Testis (tissue), 3 donors: ENCODE measurements around the gene SLC24A5. TPM values are rescaled to one million over a fixed set of nuclear protein-coding genes. Genes with fewer than 3 reads are reported as not detected.

ENCODE experiments used
- DNase-seq: peaks from one replicate; pipeline ENCODE4 v3.0.0-alpha.2; 2019
- H3K27ac ChIP-seq, 2 donors: fragments of 200-600 bp; sonication (generic); one replicate each; pipeline ENCODE4 v1.5.1; 2019
- H3K27me3 ChIP-seq: fragments of 200-600 bp; sonication (generic); one replicate; pipeline ENCODE4 v1.5.1; 2019
- H3K36me3 ChIP-seq: fragments of 200-600 bp; sonication (generic); one replicate; pipeline ENCODE4 v1.5.1; 2017; ENCODE audit warnings: low read depth; ENCODE audit errors: missing control alignments
- H3K4me1 ChIP-seq: fragments of 200-600 bp; sonication (generic); one replicate; pipeline ENCODE4 v1.5.1; 2019
- H3K4me3 ChIP-seq, 2 donors: fragments of 200-600 bp; sonication (generic); one replicate each; pipeline ENCODE4 v1.5.1; 2017 to 2019
- H3K9me3 ChIP-seq: fragments of 200-600 bp; sonication (generic); one replicate; pipeline ENCODE4 v1.5.1; 2017
- CTCF ChIP-seq, 3 experiments: fragments of 450-650 bp in 2 of 3; fragments of 200-600 bp in 1 of 3; sonication (generic) in 1 of 3; IDR thresholded peaks; one replicate each; pipeline ENCODE4 v1.5.1; 2016 to 2019; ENCODE audit warnings: antibody characterized with exemption in 3 of 3, mild to moderate bottlenecking in 2 of 3, moderate library complexity in 1 of 3
- POLR2A ChIP-seq: fragments of 450-650 bp; IDR thresholded peaks from one replicate; pipeline ENCODE4 v1.6.1; 2017; ENCODE audit warnings: antibody characterized with exemption, mild to moderate bottlenecking, moderate library complexity
- whole genome bisulfite sequencing, 2 donors: methylation state at CpG; one replicate each; pipeline ENCODE4 v1.1.5; 2018; 5-methylcytosine and 5-hydroxymethylcytosine counted together
- intact Hi-C: fragments of 100-400 bp; cut with DNase I; formaldehyde crosslinking; loops from one replicate; pipeline ENCODE4 v1.15.1; 2023; ENCODE audit warnings: low total_unique reads
- polyA plus RNA-seq: library from polyadenylated mRNA; stranded (reverse); fragments of 350-450 nt; fragmentation: Illumina TruSeq; extraction: RNeasy Lipid Tissue Mini Kit (QIAGEN cat#74804); gene quantifications from one replicate; pipeline ENCODE4 v1.2.3, GENCODE V29; 2014; ENCODE audit warnings: low read depth, low replicate concordance; ENCODE audit not compliant: insufficient read depth
- total RNA-seq, 2 donors: library from RNA; depleted of rRNA; stranded (reverse); fragments of >200 nt; gene quantifications; one replicate each; pipeline ENCODE4 v1.2.3, GENCODE V29; 2016

The SLC24A5 gene
- total and polyA plus RNA-seq, 3 donors from 2014 or later = 0.63 to 1.8 TPM; not detected in 1

- H3K27ac ChIP-seq = no peak overlapping the region
- no peak for DNase-seq
- H3K27me3 ChIP-seq = no peaks in the 10 kb centered on the region
- H3K4me3 ChIP-seq = no peak overlapping the region
- H3K4me1 ChIP-seq = no peaks in the 10 kb centered on the region
- H3K36me3 ChIP-seq = no peaks in the 10 kb centered on the region
- TF ChIP-seq CTCF (IDR thresholded peaks at IDR 0.05) (no peak), POLR2A (no peak)
- intact Hi-C loops = no loop called here
- no peaks in the 10 kb centered on the region for H3K9me3 ChIP-seq
- 89 to 100% methylated on average over 2 of the region's 2 CpGs for WGBS, 2 donors
Observed at GRCh38 chr15:48096813-48097212, 24.0 kb upstream of the SLC24A5 start.

- intact Hi-C loops = no loop called here
Observed at GRCh38 chr15:48097264-48097663, 23.5 kb upstream of the SLC24A5 start.

GRCh38 chr15:48101376-48101961 is 19.3 kb upstream of the SLC24A5 start:
- TF ChIP-seq CTCF (IDR thresholded peaks at IDR 0.05) (no peak), POLR2A (no peak)
- 76% methylated on average over 6 of the region's 6 CpGs for WGBS, 2 donors
- H3K36me3 ChIP-seq = no peaks in the 10 kb centered on the region
- no peaks in the 10 kb centered on the region for H3K4me1 ChIP-seq
- no peaks in the 10 kb centered on the region for H3K27me3 ChIP-seq
- intact Hi-C loops = no loop called here
- H3K27ac ChIP-seq = no peak overlapping the region
- no peaks in the 10 kb centered on the region for H3K9me3 ChIP-seq
- no peak for DNase-seq
- H3K4me3 ChIP-seq = no peak overlapping the region

More at GRCh38 chr15:48097264-48097663, 23.5 kb upstream of the SLC24A5 start:
- no peak overlapping the region for H3K27ac ChIP-seq
- TF ChIP-seq POLR2A (no peak), CTCF (IDR thresholded peaks at IDR 0.05) (no peak)
- H3K4me3 ChIP-seq = no peak overlapping the region
- no peaks in the 10 kb centered on the region for H3K4me1 ChIP-seq
- H3K9me3 ChIP-seq = no peaks in the 10 kb centered on the region
- H3K27me3 ChIP-seq = no peaks in the 10 kb centered on the region
- no peaks in the 10 kb centered on the region for H3K36me3 ChIP-seq
- WGBS, 2 donors = 78 to 79% methylated on average over 2 of the region's 2 CpGs
- DNase-seq = no peak

GRCh38 chr15:48102167-48102566 is 18.6 kb upstream of the SLC24A5 start:
- no peaks in the 10 kb centered on the region for H3K9me3 ChIP-seq
- H3K4me3 ChIP-seq = no peak overlapping the region
- no peak for DNase-seq
- H3K36me3 ChIP-seq = no peaks in the 10 kb centered on the region
- TF ChIP-seq CTCF (IDR thresholded peaks at IDR 0.05) (no peak), POLR2A (no peak)
- no peaks in the 10 kb centered on the region for H3K4me1 ChIP-seq
- intact Hi-C loops = no loop called here
- WGBS, 2 donors = 69 to 72% methylated on average over 6 of the region's 6 CpGs
- H3K27me3 ChIP-seq = no peaks in the 10 kb centered on the region
- no peak overlapping the region for H3K27ac ChIP-seq

GRCh38 chr15:48103647-48104046 is 17.1 kb upstream of the SLC24A5 start:
- WGBS, 2 donors = 48 to 51% methylated on average over 5 of the region's 5 CpGs
- TF ChIP-seq CTCF (IDR thresholded peaks at IDR 0.05) (no peak), POLR2A (no peak)

More at GRCh38 chr15:48103647-48104046, 17.1 kb upstream of the SLC24A5 start:
- H3K4me3 ChIP-seq = no peak overlapping the region
- no peaks in the 10 kb centered on the region for H3K4me1 ChIP-seq
- H3K27ac ChIP-seq = no peak overlapping the region
- H3K27me3 ChIP-seq = no peaks in the 10 kb centered on the region
- no peaks in the 10 kb centered on the region for H3K36me3 ChIP-seq
- intact Hi-C loops = no loop called here
- no peaks in the 10 kb centered on the region for H3K9me3 ChIP-seq
- no peak for DNase-seq
